NCI-H1417 (cell line): ENCODE measurements around the gene BPIFB3.

Experiments
- DNase-seq, 3 experiments: peaks; one replicate each; lab custom pipeline; 2025; lab: John Stamatoyannopoulos, UW

The BPIFB3 gene, protein sequence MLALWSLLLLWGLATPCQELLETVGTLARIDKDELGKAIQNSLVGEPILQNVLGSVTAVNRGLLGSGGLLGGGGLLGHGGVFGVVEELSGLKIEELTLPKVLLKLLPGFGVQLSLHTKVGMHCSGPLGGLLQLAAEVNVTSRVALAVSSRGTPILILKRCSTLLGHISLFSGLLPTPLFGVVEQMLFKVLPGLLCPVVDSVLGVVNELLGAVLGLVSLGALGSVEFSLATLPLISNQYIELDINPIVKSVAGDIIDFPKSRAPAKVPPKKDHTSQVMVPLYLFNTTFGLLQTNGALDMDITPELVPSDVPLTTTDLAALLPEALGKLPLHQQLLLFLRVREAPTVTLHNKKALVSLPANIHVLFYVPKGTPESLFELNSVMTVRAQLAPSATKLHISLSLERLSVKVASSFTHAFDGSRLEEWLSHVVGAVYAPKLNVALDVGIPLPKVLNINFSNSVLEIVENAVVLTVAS

DNA sequence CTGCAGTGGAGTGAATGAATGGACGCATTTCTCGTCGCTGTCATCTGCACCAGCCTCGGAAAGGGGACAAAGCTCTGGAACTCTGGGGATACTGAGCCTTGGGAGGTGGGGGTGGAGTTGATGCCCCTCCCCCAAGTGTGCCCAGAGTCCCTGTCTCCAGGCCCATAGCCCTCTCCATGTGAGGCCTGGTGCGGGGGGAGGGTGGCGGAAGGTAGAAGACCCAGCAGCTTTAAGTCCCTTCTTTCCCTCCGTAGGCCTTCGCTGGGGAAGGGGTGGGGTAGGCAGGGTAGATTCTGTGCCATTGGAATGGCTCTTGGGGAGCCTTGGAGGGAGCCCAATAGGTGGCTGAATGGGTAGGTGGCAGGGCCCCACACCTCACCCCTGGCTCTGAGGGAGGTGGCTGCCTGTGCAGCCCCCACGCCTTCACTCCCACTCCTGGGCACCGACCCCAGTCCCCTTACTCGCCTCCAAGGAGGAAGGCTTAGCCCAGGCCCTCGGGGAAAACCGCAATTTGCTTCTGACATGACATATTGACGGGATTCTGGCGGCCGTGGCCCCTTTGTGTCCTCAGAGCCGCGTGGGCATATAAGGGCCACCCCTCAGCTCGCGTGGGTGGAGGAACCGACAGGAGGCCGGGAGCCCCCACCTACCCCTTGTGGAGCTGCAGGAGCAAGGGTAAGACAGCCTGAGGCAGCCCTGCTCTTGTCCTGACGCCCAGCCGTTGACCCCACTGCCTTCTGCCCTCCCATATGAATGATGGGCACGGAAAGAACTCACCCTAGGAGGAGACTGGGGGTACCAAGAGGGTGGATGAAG is at the start of gene BPIFB3:
Gene BPIFB3 (plus strand): TSS at position 613 of the 816 bp plus-strand sequence. CDS start 1,533 bp downstream, outside the sequence.
- DNase-seq: no peak

DNA sequence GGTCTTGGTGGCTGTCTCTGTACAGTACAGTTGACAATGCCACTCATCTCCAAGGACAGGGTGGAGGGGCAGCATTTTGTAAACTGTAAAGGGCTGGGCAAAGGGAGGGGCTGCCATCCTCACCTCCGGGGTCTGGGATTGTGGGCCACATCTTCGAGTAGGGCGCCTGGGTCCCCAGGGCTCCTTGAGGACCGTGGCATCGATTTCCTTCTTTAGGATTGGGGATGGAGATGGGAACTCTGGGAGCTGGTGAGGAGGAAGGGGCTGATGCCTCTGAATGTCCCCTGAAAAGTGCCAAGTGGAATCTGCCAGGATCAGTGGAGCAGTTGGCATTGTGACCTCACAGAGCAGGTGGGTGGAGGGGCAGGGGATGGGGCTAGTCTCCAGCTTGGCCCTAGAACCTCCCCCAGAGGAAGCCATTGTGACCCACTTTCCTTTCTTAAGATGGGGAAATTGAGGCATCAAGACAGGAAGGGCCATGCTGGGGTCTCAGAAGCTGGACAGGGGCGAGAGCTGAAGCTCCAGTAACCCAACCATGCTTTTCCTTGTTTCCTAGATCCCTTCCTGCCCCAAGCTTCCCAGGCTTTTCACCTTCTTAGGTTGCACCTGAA is 49.5 kb upstream of the BPIFB3 start, which contains the start of gene SUN5:
Gene SUN5 (minus strand): TSS at position 293 of the 611 bp plus-strand sequence. CDS start 93 bp downstream, at position 200.
- no peak for DNase-seq

DNA sequence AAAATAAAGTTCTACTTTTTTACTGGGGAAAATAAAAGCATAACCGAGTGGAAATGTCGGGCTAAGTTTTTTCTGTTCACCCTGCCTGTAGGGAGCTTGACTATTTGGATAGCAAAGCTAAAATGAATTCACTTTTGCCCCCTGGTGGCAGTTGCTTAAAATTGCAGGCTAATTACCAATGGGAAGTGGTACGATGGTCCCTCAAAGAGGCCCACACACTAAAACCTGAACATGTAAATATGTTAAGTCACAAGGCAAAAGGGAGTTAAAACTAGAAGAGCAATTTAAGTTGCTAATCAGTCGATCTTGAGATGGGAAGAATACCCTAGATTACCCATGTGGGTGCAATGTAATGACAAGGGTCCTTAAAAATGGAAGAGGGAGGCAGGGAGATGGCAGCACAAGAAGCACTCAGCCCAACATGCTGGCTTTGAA is 48.6 kb upstream of the BPIFB3 start:
- peak in 1 of 3 experiments; percentile 39 for DNase-seq

DNA sequence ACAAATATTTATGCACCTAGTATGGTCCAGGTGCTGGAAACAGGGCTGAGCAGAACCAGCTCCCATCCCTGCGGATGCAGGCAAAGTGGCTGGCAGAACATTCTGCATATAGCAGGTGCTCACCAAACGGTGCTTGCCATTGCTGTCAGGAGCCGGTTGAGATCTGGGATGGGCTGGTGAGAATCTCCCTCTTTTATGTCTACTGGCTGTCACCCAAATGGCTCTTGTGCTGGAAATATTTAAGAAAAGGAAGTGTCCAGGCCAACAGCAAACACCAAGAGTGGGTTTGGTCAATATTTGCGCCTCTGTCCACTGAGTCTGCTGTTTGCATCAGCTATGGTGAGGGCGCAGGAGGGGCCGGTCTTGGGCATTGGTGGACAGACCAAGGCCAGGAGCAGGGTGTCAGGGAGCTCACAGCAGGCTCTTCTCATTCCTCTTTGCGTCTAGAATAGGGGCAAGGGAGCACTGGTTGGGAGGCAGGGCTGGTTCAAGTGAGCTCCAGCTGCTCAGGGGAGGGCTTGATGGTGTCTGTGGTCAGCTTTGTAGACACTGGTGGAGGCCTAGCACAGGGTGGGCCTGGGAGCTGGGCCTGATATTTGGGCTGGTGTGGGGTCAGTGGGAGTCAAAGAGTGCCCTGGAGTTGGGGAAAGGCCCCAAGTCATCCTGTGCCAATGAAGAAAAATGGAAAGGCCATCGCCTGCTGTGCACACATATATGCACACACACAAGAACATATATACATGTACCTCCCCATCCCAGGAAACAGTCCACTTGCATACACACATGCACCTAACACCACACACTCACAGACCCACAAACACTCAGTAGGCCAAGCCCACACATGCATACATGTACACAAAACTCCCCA is 47.6 kb upstream of the BPIFB3 start:
- no peak for DNase-seq

DNA sequence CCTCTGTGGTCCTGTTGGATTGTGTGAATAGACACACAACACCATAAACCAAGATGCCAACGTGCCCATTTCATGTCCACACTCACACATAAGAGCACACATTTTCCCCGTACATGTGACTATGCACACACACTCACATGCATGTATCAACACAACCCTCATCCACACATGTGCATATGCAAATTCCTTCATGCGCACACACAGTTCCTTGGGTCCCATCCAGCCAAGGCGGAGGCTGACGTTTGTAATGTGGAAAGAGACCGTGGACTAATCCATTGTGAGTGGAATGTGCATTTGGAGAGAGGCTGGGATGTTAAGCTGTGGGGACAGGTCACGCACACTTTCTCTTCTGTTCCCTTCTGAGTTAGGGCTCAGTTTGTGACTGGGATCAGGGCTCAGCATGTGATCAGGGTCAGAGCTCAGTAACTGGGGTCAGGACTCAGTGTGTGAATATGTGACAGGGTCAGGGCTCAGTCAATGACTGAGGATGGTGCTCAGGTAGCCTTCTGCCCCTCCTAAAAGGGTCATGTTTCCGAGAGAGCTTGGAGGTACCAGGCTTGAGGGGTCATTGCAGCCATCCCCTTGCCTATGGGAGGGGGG is 46.8 kb upstream of the BPIFB3 start:
- no peak for DNase-seq

- DNase-seq: no peak
Observed at GRCh38 chr20:33007376-33008335, 46.0 kb upstream of the BPIFB3 start, which contains the start of gene BPIFB2. TSS of gene BPIFB2 (plus strand) at chr20:33007704. CDS start at chr20:33008575, 871 bp downstream.

DNA sequence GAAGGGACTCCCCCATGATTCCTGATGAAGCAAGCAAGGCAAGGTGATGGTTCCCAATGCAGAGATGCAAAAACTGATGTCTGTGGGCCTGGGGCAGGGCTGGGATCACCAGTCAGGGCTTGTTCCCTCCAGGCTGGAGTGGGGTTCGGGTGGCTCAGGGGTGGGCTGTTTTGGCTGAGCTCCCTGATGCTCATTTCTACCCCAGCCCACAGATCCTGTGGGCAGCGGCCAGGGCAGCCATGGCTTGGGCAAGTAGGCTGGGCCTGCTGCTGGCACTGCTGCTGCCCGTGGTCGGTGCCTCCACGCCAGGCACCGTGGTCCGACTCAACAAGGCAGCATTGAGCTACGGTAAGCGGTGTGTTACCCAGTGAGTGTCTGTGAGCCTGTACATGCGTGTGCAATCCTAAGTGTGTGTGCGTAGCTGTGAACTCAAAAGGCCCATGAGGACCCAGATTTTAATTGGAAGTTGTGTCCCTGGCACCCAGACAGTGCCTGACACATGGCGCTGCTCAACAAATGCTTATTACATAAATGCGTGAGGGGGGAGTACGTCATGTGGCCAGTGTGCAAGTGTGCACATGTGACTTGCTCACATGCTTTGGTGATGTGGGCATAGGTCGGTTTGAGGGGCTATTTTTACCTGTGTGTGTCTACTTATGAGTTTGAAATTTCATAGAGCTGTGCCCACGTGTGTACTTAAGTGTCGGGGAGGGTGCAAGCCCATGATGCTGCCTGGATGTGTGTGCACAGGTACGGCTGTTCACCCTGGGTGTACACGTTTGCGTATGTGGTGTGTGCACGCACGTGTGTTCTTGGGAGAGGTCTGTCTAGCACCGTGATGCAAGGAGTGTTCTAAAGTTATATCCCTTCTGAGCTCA is 45.1 kb upstream of the BPIFB3 start:
- DNase-seq: no peak

DNA sequence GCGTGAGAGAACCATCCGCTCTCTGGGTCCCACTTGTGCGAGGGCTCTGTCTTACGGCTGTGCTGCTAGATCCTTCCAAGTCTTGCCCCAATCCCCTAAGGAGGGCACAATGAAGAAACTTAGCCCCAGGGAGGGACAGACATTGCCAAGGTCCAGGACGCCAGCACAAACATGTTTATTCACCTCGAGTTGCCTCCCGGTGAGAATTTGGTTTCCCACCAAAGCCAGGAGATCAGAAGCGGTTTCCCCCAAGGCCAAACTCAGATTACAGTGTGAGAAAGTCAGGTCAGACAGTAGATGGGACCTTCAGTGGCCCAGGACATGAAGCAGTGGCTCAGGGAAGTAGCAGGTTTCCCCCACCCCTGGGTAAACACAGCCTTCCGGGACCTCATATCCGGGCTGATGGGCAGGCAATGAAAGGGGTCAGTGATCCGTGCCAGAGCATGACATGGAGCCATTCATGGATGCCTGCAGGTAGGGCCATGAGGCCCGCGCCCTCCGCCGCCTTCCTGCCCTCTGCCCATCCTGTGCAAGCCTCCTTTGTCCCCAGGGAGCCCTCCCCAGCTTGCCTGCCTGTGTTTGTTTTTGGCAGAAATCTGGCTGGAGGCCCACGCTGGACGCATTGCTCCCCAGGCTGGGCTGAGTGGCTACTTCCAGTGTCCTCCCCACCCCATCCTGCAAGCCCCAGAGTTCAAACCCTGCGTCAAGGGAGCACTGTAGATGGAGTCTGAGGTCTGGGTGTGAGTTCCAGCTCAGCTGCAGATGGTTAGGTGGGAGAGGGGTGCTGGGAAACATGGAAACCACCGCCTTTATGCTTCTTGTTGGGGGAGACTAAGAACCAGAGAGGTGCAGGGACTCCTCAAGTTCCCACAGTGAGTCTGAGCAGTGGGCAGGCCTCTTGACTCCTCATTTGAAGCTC is 44.2 kb upstream of the BPIFB3 start:
- DNase-seq: no peak

- DNase-seq: no peak
Observed at GRCh38 chr20:33010133-33010504, 43.6 kb upstream of the BPIFB3 start.

DNA sequence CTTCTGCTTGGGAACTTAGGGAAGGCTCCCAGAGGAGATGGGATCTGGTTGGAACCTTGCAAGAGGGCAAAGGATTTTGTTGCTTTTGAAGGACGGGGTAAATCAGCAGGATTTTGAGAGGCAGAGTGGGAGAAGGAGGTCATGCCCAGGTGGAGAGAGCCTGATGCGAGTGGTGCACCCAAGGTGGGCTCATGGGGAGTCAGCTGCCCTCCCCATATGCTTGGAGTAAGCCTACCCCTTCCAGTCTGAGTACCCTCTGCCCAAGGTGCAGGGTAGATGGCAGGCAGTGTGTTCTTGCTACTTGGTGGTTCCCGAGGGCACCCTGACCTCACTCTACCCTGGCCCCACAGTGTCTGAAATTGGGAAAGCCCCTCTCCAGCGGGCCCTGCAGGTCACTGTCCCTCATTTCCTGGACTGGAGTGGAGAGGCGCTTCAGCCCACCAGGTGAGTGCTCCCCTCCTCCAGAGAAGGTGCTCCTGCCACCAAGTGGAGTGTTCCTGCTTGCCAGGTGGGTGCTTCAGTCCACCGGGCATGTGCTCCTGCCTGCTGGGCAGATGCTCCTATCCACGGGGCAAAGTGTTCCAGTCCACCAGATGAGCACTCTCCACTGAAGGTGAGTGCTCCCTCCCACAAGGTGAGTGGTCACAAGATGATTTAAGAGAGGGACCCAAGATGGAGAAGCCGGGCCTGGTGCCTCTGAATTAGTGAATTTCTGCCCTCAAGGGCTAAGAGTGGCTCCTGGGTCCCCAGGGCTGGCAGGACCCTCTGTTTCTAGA is 42.8 kb upstream of the BPIFB3 start:
- DNase-seq: no peak

DNA sequence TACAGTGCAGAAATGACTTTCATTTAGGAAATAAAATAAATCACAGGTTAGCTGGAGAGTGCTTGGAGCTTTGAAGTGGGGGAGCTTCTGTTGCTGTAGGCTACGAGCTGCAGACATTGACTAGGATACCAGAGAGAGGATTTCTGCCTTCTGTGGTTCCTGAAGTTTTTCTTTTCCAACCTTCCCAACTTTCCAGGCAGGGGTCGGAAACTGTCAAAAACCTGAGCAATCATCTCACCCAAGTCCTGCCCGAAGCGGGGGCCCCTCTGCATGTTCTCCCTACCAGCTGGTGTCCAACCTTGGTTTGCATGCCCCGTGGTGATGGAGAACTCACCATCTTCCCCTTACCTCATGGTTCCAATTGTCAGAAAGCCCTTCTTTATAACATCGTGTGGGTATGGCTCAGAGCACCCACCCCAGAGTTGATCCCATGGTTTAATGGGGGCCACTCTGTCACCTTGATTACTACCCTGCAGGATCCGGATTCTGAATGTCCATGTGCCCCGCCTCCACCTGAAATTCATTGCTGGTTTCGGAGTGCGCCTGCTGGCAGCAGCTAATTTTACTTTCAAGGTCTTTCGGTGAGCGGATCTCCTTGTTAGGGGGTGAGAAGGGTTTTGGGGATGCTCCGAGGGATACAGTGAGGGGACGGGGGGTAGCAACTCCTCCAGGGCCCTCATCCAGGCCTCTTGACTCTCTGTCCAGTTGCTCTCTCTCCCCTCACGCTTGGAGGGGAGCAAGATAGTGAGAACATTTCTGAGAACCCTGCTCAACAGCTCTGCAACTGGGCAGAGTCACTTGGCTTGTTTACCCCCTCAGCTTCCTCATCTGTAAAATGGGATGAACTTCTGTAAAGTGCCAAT is 41.1 kb upstream of the BPIFB3 start:
- no peak for DNase-seq

- no peak for DNase-seq
Observed at GRCh38 chr20:33013701-33014326, 39.9 kb upstream of the BPIFB3 start.

DNA sequence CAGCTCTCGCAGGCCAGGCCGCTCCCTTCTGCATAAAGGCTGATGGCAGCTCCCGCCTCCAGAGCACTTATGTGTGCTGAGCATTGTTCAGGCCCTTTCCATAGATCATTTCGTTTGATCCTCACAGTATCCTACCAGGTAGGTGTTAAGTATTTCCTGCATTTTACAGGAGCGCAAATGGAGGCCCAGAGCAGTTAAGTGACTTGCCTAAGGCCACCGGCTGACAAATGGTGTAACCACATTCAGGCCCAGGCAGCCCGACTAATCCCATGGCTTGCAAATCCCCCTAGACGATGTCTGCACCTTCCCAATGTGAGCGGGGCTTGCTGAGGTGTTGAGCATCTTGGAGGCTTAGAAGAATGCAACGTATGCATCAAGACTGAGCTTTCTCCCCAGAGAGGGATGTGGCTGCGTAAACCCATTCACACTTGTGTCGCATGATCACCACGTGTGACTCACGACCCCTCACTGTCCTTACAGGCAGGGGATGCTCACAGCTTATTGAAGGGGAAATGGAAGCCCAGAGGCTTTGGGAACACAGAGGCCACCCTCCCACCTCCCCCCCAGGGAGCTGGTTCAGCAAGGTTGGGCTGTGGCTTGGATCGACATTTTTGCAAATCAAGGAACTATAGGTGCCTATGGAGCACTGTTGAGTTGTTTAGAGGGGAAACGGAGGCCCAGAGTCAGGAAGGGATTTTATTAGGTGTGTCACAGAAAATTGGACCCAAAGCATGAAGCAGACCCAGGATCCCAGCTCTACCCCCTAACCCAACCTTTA is 39.2 kb upstream of the BPIFB3 start:
- DNase-seq: no peak

DNA sequence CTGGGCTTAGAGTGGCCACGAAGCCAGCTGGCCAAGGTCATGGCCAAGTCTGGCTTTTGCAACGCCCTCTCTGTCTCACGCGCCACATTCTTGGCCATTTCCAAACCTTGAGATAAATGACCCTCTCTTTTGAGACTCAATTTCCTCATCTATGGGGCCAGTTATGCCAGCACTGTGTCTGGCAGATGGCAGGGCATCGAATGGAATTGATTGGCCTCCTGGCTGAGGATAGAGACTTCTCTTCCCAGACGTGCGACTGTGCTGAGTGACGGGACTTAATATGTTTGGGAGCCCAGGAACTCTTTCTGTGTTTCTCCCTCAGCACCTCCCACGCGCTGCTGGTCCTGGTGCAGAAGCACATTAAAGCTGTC is 38.6 kb upstream of the BPIFB3 start:
- no peak for DNase-seq
